HepG2 (cell line): Measurements from ENCODE around the gene OSGIN1. TPM values are rescaled to one million over a fixed set of nuclear protein-coding genes. Genes with fewer than 3 reads are reported as not detected.

ENCODE experiments used
- ATAC-seq: fragments of 200-7000 bp; cut with Tn5 transposase; 3 replicates; pipeline ENCODE4 v1.9.1; 2020; ENCODE audit warnings: mild to moderate bottlenecking, moderate library complexity
- BruUV-seq: library from RNA; stranded (reverse); fragments of 400-500 nt; replicated peaks from 2 replicates; lab custom pipeline; 2021; lab: Mats Ljungman, UMichigan
- CTCF ChIA-PET: fragments of 300-600 bp; formaldehyde crosslinking; extraction: SDS; loops from one replicate; lab custom pipeline; 2021; ENCODE audit warnings: low total read pairs, inconsistent platforms, low intra/inter-chr PET ratio; lab: Yijun Ruan, JAX
- POLR2A ChIA-PET: fragments of 350-600 bp; sonication (Branson Sonifier 250); formaldehyde crosslinking; loops from one replicate; lab custom pipeline; 2020; ENCODE audit warnings: antibody characterized with exemption, inconsistent platforms; lab: Yijun Ruan, JAX
- DNase-seq: peaks from one replicate; pipeline ENCODE4 v3.0.0-alpha.2; 2015; ENCODE audit warnings: low spot score
- FAIRE-seq: peaks from 3 replicates; lab custom pipeline; 2011; peaks lifted over from hg19 to GRCh38; lab: Jason Lieb, UNC
- H2AFZ ChIP-seq: one replicate; pipeline ENCODE4 v1.6.1; 2011; ENCODE audit warnings: low read length, inconsistent platforms
- H3K27ac ChIP-seq: fragments of 300-600 bp; 3 replicates; pipeline ENCODE4 v1.8.0; 2011; ENCODE audit warnings: mixed run types, mild to moderate bottlenecking, mixed read lengths, low read length, inconsistent platforms; ENCODE audit not compliant: insufficient read depth; ENCODE audit errors: extremely low read length
- H3K27me3 ChIP-seq, 2 experiments: fragments of 200-600 bp in 1 of 2; 2 replicates in 1 of 2; 3 replicates in 1 of 2; pipeline versions ENCODE4 v1.6.0 to v1.8.0; 2011; ENCODE audit warnings: low read length in 2 of 2, mild to moderate bottlenecking in 2 of 2, moderate library complexity in 2 of 2, inconsistent platforms in 1 of 2; ENCODE audit not compliant: insufficient read depth in 2 of 2, control insufficient read depth in 1 of 2
- H3K36me3 ChIP-seq, 2 experiments: fragments of 200-600 bp in 1 of 2; replicated peaks in 1 of 2; 2 replicates in 1 of 2; 3 replicates in 1 of 2; pipeline versions ENCODE4 v1.5.1 to v1.8.0; 2011; ENCODE audit warnings: low read length in 2 of 2, inconsistent platforms in 1 of 2; ENCODE audit not compliant: insufficient read depth in 2 of 2, control insufficient read depth in 1 of 2
- H3K4me1 ChIP-seq: 2 replicates; pipeline ENCODE4 v1.5.1; 2012; ENCODE audit warnings: low read length, inconsistent platforms; ENCODE audit not compliant: insufficient read depth
- H3K4me2 ChIP-seq: 2 replicates; pipeline ENCODE4 v1.6.0; 2011; ENCODE audit warnings: low read depth, low read length, inconsistent platforms
- H3K4me3 ChIP-seq, 3 experiments: fragments of 200-600 bp in 1 of 3; sonication (generic), shearing (Covaris generic) in 1 of 3; replicated peaks in 1 of 3; 2 replicates each; pipeline ENCODE4 v1.5.1; 2011 to 2016; ENCODE audit warnings: low read length in 3 of 3, inconsistent platforms in 2 of 3, low read depth in 2 of 3, mild to moderate bottlenecking in 2 of 3, control low read depth in 1 of 3, mixed read lengths in 1 of 3; ENCODE audit not compliant: insufficient read depth in 1 of 3
- H3K79me2 ChIP-seq: one replicate; pipeline ENCODE4 v1.6.1; 2011; ENCODE audit warnings: low read length, inconsistent platforms; ENCODE audit not compliant: insufficient read depth
- H3K9ac ChIP-seq: 2 replicates; pipeline ENCODE4 v1.6.0; 2011; ENCODE audit warnings: mild to moderate bottlenecking, low read depth, low read length, inconsistent platforms; ENCODE audit not compliant: insufficient read depth
- H3K9me3 ChIP-seq: 2 replicates; pipeline ENCODE4 v1.5.1; 2012; ENCODE audit warnings: mild to moderate bottlenecking, low read length
- H4K20me1 ChIP-seq: 2 replicates; pipeline ENCODE4 v1.6.0; 2011; ENCODE audit warnings: inconsistent platforms, mild to moderate bottlenecking, low read length, moderate library complexity; ENCODE audit not compliant: insufficient read depth
- CHD4 ChIP-seq: fragments of 200-600 bp; sonication (generic); IDR thresholded peaks from 2 replicates; pipeline ENCODE4 v1.7.0; 2017; ENCODE audit warnings: mild to moderate bottlenecking, low read length, borderline replicate concordance
- FOXC1 ChIP-seq: sonication (generic); formaldehyde crosslinking; IDR thresholded peaks from 2 replicates; pipeline ENCODE4 v1.8.0; 2022; ENCODE audit warnings: mild to moderate bottlenecking, missing genetic modification reagents, borderline replicate concordance
- HBP1 ChIP-seq: IDR thresholded peaks from 2 replicates; pipeline ENCODE4 v1.6.1; 2016; ENCODE audit warnings: low read depth, control low read depth
- HNRNPL ChIP-seq: fragments of 200-400 bp; formaldehyde crosslinking; IDR thresholded peaks from 2 replicates; pipeline ENCODE4 v1.6.1; 2017; ENCODE audit warnings: mild to moderate bottlenecking, low read depth, low read length
- KAT2B ChIP-seq: fragments of 150-350 bp; IDR thresholded peaks from 2 replicates; pipeline ENCODE4 v1.6.1; 2014; ENCODE audit warnings: low read depth, low read length, borderline replicate concordance
- MXD1 ChIP-seq: sonication (generic); formaldehyde crosslinking; IDR thresholded peaks from 2 replicates; pipeline ENCODE4 v1.4.0; 2020; ENCODE audit warnings: mild to moderate bottlenecking, missing genetic modification reagents
- NFATC3 ChIP-seq: sonication (generic); formaldehyde crosslinking; IDR thresholded peaks from 2 replicates; pipeline ENCODE4 v1.5.1; 2020; ENCODE audit warnings: mild to moderate bottlenecking, missing genetic modification reagents
- PAF1 ChIP-seq: IDR thresholded peaks from 2 replicates; pipeline ENCODE4 v1.6.1; 2016; ENCODE audit warnings: missing genetic modification reagents, missing compliant biosample characterization
- SETDB1 ChIP-seq: sonication (generic); formaldehyde crosslinking; IDR thresholded peaks from 2 replicates; pipeline ENCODE4 v1.5.1; 2020; ENCODE audit warnings: missing genetic modification reagents, mild to moderate bottlenecking, borderline replicate concordance
- SNAI1 ChIP-seq: sonication (generic); formaldehyde crosslinking; IDR thresholded peaks from 2 replicates; pipeline ENCODE4 v1.5.0; 2020; ENCODE audit warnings: mild to moderate bottlenecking, missing genetic modification reagents, borderline replicate concordance
- TFAP4 ChIP-seq: sonication (generic); IDR thresholded peaks from 2 replicates; pipeline ENCODE4 v1.6.1; 2016; ENCODE audit warnings: low read depth, borderline replicate concordance
- TRIM24 ChIP-seq: sonication (generic); formaldehyde crosslinking; IDR thresholded peaks from 2 replicates; pipeline ENCODE4 v1.8.0; 2022; ENCODE audit warnings: mild to moderate bottlenecking, missing genetic modification reagents
- U2AF1 ChIP-seq: fragments of 200-400 bp; formaldehyde crosslinking; optimal IDR thresholded peaks from 2 replicates; pipeline ENCODE3; 2017; ENCODE audit warnings: mild to moderate bottlenecking, low read depth, low read length
- ZBTB20 ChIP-seq: sonication (generic); formaldehyde crosslinking; IDR thresholded peaks from 2 replicates; pipeline ENCODE4 v1.8.1; 2023; ENCODE audit warnings: missing genetic modification reagents, low read depth, mild to moderate bottlenecking, borderline replicate concordance
- ZNF121 ChIP-seq: sonication (generic); formaldehyde crosslinking; IDR thresholded peaks from 2 replicates; pipeline ENCODE4 v1.5.0; 2020; ENCODE audit warnings: mild to moderate bottlenecking, missing genetic modification reagents
- ZNF136 ChIP-seq: sonication (generic); formaldehyde crosslinking; IDR thresholded peaks from 2 replicates; pipeline ENCODE4 v1.8.1; 2022; ENCODE audit warnings: low read depth, mild to moderate bottlenecking, moderate library complexity, missing genetic modification reagents
- ZNF207 ChIP-seq: fragments of 450-650 bp; IDR thresholded peaks from 2 replicates; pipeline ENCODE4 v1.6.1; 2016; ENCODE audit warnings: antibody characterized with exemption, borderline replicate concordance
- ZNF337 ChIP-seq: sonication (generic); formaldehyde crosslinking; IDR thresholded peaks from 2 replicates; pipeline ENCODE4 v1.5.1; 2020; ENCODE audit warnings: missing genetic modification reagents, low read depth, mild to moderate bottlenecking, borderline replicate concordance
- ZNF431 ChIP-seq: sonication (generic); formaldehyde crosslinking; IDR thresholded peaks from 2 replicates; pipeline ENCODE4 v1.9.0; 2022; ENCODE audit warnings: missing genetic modification reagents, low read depth, mild to moderate bottlenecking, borderline replicate concordance
- ZNF598 ChIP-seq: sonication (generic); formaldehyde crosslinking; IDR thresholded peaks from 2 replicates; pipeline ENCODE4 v1.5.1; 2020; ENCODE audit warnings: mild to moderate bottlenecking, missing genetic modification reagents, borderline replicate concordance
- ZNF660 ChIP-seq: sonication (generic); formaldehyde crosslinking; IDR thresholded peaks from 2 replicates; pipeline ENCODE4 v1.5.1; 2020; ENCODE audit warnings: mild to moderate bottlenecking, low read depth, missing genetic modification reagents, borderline replicate concordance
- ZNF775 ChIP-seq: sonication (generic); formaldehyde crosslinking; IDR thresholded peaks from 2 replicates; pipeline ENCODE4 v1.4.0; 2020; ENCODE audit warnings: missing genetic modification reagents, mild to moderate bottlenecking, moderate library complexity, borderline replicate concordance
- ZNF777 ChIP-seq: sonication (generic); formaldehyde crosslinking; IDR thresholded peaks from 2 replicates; pipeline ENCODE4 v1.4.0; 2020; ENCODE audit warnings: missing genetic modification reagents
- WGBS: methylation state at CpG from one replicate; pipeline ENCODE4 v1.1.6; 2017; ENCODE audit warnings: low lambda C conversion rate; 5-methylcytosine and 5-hydroxymethylcytosine counted together
- in situ Hi-C: cut with HindIII; loops from 2 replicates; pipeline ENCODE4 v1.10.0; 2017; ENCODE audit warnings: low pct_unique_long_range_greater_than_20kb; ENCODE audit not compliant: extremely low pct_ligation_motif_present
- intact Hi-C: fragments of 100-400 bp; cut with micrococcal nuclease; formaldehyde crosslinking; loops from one replicate; pipeline ENCODE4 v1.10.0; 2022; ENCODE audit not compliant: unreplicated experiment
- polyA plus RNA-seq, 8 experiments: library from polyadenylated mRNA; depleted of rRNA in 3 of 8; stranded (reverse) in 7 of 8; unstranded in 1 of 8; fragments of >200 nt; fragmentation: Illumina TruSeq in 4 of 8; extraction: Trizol in 4 of 8; gene quantifications; 2 replicates each; pipeline versions ENCODE4 v1.2.1 to v1.2.3, GENCODE V29; 2011 to 2016; ENCODE audit warnings: low read depth in 4 of 8, missing spikeins in 1 of 8, mixed read lengths in 1 of 8; ENCODE audit not compliant: insufficient read depth in 1 of 8
- total RNA-seq, 5 experiments: library from RNA; depleted of rRNA; stranded (reverse); fragments of >200 nt; fragmentation: Illumina TruSeq; extraction: Trizol; gene quantifications; 2 replicates each; pipeline ENCODE4 v1.2.3, GENCODE V29; 2016; ENCODE audit warnings: low read depth in 1 of 5

Gene OSGIN1
- total and polyA plus RNA-seq, 2 of the 13 experiments (the other 11 are each of a cell fraction or from before 2014, with no cell fraction given): 20.5 to 27.1 TPM

GRCh38 chr16:83930730-83931500 is 22.1 kb upstream of the OSGIN1 start:
- no peak overlapping the region for H2AFZ ChIP-seq
- H3K4me3 ChIP-seq: no peak overlapping the region
- in situ Hi-C loops: no loop called here
- H3K79me2 ChIP-seq: no peaks in the 10 kb centered on the region
- ATAC-seq (no peak), FAIRE-seq (no peak), DNase-seq (no peak)
- ChIA-PET CTCF (no interaction called here), POLR2A (interaction anchor here (2.1 to 5.4 kb wide), 2 partner anchors 7 to 23 kb away, joined by 5 to 46 read pairs; partner anchors contain the start of gene OSGIN1)
- no TSS peak for BruUV-seq
- H3K9ac ChIP-seq: no peak overlapping the region
- WGBS: 63% methylated on average over 14 of the region's 22 CpGs
- H3K36me3 ChIP-seq: no peaks in the 10 kb centered on the region
- intact Hi-C loops: no loop called here
- H3K4me2 ChIP-seq: no peak overlapping the region
- no peaks in the 10 kb centered on the region for H3K9me3 ChIP-seq
- peaks cover 4 to 51% of the 10 kb centered on the region in 2 experiments; a peak in 4 of 5 replicates for H3K27me3 ChIP-seq
- H3K27ac ChIP-seq: no peak overlapping the region
- peaks cover 52% of the 10 kb centered on the region for H3K4me1 ChIP-seq
- H4K20me1 ChIP-seq: no peaks in the 10 kb centered on the region
- no peak for TF ChIP-seq ZNF777 (CRISPR knock-in tag)
- TF ChIP-seq ZNF775: no peak
- no peak for TF ChIP-seq SETDB1 (CRISPR knock-in tag)
- TF ChIP-seq SNAI1 (CRISPR knock-in tag): no peak
- TF ChIP-seq NFATC3 (CRISPR knock-in tag): no peak
- no peak for TF ChIP-seq ZBTB20 (CRISPR knock-in tag)
- TF ChIP-seq ZNF207: no peak
- TF ChIP-seq TRIM24 (CRISPR knock-in tag): no peak
- TF ChIP-seq CHD4: no peak
- no peak for TF ChIP-seq KAT2B
- TF ChIP-seq HBP1 (CRISPR knock-in tag): no peak
- TF ChIP-seq ZNF431 (CRISPR knock-in tag): no peak
- 0 out of 2 replicates have a peak, but pooled peaks have one; percentile 18 for TF ChIP-seq HNRNPL
- TF ChIP-seq ZNF121 (CRISPR knock-in tag): no peak
- TF ChIP-seq ZNF136 (CRISPR knock-in tag): no peak
- no peak for TF ChIP-seq PAF1 (CRISPR knock-in tag)
- TF ChIP-seq ZNF337 (CRISPR knock-in tag): no peak
- no peak for TF ChIP-seq ZNF660 (CRISPR knock-in tag)
- no peak for TF ChIP-seq FOXC1
- TF ChIP-seq ZNF598 (CRISPR knock-in tag): no peak
- no peak for TF ChIP-seq TFAP4
- no peak for TF ChIP-seq U2AF1
- 0 out of 2 replicates have a peak, but pooled peaks have one; percentile 41 for TF ChIP-seq MXD1
